ENCODE data around the gene ATP5F1A. TPM values are rescaled to one million over a fixed set of nuclear protein-coding genes. Genes with fewer than 3 reads are reported as not detected.
A peak's percentile ranks its signal among the peaks of the same experiment; 100 is the strongest.

The ATP5F1A gene
- total RNA-seq, 1 experiment from 2014 or later = 625 TPM

DNA sequence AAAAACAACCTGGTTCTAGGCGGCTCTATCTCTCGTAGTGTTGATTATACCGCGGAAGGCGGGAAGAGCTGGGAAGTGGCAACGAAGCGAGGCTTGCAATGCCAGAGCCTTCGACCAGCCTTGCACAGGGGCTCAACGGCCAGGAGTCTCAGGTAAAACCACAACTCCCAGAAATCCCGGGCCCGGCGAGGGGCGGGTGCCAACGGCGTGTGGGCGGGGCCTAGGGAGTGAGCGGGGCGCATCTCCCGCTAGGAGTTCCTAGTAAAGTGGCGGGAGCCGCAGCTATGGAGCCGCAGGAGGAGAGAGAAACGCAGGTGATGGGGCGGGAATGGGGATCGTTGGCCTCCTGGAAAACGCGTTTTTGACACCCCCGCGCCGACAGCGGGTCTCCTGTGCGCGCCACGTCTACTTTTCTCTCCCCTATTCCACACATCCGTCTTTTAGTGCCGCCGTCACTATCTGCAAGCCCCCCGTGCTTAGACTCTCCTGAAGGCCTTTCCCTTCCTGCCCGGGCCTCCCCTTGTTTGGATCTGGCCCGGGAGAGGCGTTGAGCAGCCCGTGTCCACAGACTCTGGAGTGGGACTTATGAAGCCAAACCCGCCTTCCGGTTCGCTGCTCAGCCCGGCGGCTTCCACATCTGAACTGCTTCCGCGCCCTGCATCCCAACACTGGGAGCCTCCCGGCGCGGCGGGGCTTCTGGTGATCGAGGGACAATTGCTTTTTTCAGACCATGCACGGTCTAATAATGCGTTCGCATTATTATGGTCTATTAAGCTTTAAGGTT, 6.2 kb upstream of the ATP5F1A start, which contains the start of gene HAUS1:
Gene HAUS1, plus strand, starts transcription at position 258 of the 784 bp plus-strand sequence. Its CDS starts 27 bp downstream, at position 285.
- peak within 1 kb of the TSS; percentile 59 for H3K4me2 ChIP-seq (ENCODE audit: insufficient read depth, insufficient read length, low read length)
- TF ChIP-seq, protein P1, sequence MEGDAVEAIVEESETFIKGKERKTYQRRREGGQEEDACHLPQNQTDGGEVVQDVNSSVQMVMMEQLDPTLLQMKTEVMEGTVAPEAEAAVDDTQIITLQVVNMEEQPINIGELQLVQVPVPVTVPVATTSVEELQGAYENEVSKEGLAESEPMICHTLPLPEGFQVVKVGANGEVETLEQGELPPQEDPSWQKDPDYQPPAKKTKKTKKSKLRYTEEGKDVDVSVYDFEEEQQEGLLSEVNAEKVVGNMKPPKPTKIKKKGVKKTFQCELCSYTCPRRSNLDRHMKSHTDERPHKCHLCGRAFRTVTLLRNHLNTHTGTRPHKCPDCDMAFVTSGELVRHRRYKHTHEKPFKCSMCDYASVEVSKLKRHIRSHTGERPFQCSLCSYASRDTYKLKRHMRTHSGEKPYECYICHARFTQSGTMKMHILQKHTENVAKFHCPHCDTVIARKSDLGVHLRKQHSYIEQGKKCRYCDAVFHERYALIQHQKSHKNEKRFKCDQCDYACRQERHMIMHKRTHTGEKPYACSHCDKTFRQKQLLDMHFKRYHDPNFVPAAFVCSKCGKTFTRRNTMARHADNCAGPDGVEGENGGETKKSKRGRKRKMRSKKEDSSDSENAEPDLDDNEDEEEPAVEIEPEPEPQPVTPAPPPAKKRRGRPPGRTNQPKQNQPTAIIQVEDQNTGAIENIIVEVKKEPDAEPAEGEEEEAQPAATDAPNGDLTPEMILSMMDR (conservative IDR thresholded peaks at IDR 0.05) = no peak
- H3K4me1 ChIP-seq (ENCODE audit: insufficient read depth, low read length) = no peaks in the 10 kb centered on the region; the same call in 1 of the 2 replicates
- no peak within 1 kb of the TSS for H3K27ac ChIP-seq (ENCODE audit: insufficient read length, low read depth, low read length)
- H2BK12ac ChIP-seq (ENCODE audit: insufficient read length, low read depth, low read length) = no peak within 1 kb of the TSS
- no peaks in the 10 kb centered on the region for H3K27me3 Mint-ChIP-seq (ENCODE audit: low read depth)
- no peak within 1 kb of the TSS for H3K23ac ChIP-seq (ENCODE audit: insufficient read length, low read depth, low read length)
- H3K9me3 ChIP-seq (ENCODE audit: control insufficient read depth, low read depth, low read length) = no peaks in the 10 kb centered on the region
- H3K23me2 ChIP-seq (ENCODE audit: insufficient read length, low read depth, low read length, poor library complexity, severe bottlenecking) = no peaks in the 10 kb centered on the region
- H3T11ph ChIP-seq (ENCODE audit: low read length) = no peak within 1 kb of the TSS
- H2BK5ac ChIP-seq (ENCODE audit: insufficient read length, low read length) = no peak within 1 kb of the TSS
- no peaks in the 10 kb centered on the region for H3K79me1 ChIP-seq (ENCODE audit: insufficient read depth, low read depth, low read length, poor library complexity, severe bottlenecking)
- peak within 1 kb of the TSS; percentile 96 to 97 for H3K4me3 Mint-ChIP-seq
- H3K14ac ChIP-seq (ENCODE audit: insufficient read depth, low read length) = peak within 1 kb of the TSS; percentile 94
- H2BK20ac ChIP-seq (ENCODE audit: low read depth, low read length, poor library complexity, severe bottlenecking) = no peak within 1 kb of the TSS
- H3K9me3 Mint-ChIP-seq = no peaks in the 10 kb centered on the region
- H3K4ac ChIP-seq (ENCODE audit: low read depth, low read length) = no peak within 1 kb of the TSS
- no peak within 1 kb of the TSS for H2BK15ac ChIP-seq (ENCODE audit: low read depth, low read length)
- no peak within 1 kb of the TSS for H4K8ac ChIP-seq (replicated peaks; ENCODE audit: insufficient read length, low read depth, low read length)
- no peak within 1 kb of the TSS for H4K91ac ChIP-seq (ENCODE audit: insufficient read length, low read depth, low read length)
- peaks cover 10 to 31% (median 31%) of the 10 kb centered on the region in 3 experiments; a peak in 6 of 7 replicates for H3K36me3 Mint-ChIP-seq (ENCODE audit: insufficient read depth in 1 of 3, low read depth in 3 of 3)
- no peak within 1 kb of the TSS for H4K5ac ChIP-seq (ENCODE audit: insufficient read length, low read depth, low read length)
- H2AK5ac ChIP-seq (ENCODE audit: insufficient read length, low read length) = no peak within 1 kb of the TSS
- peak; percentile 96 for DNase-seq
- H3K56ac ChIP-seq (ENCODE audit: insufficient read length, low read depth, low read length) = no peak within 1 kb of the TSS
- WGBS (ENCODE audit: extremely low coverage, insufficient read length, low lambda C conversion rate) = no CpG with 5 or more reads among the region's 57 CpGs
- no peaks in the 10 kb centered on the region for H3K79me2 ChIP-seq (ENCODE audit: insufficient read depth, low read length)
- H4K20me1 ChIP-seq (ENCODE audit: control insufficient read depth, insufficient read depth, insufficient read length) = no peaks in the 10 kb centered on the region
- H3K18ac ChIP-seq (ENCODE audit: insufficient read length, low read depth, low read length) = peak within 1 kb of the TSS; percentile 9
- H3K27ac Mint-ChIP-seq = peak within 1 kb of the TSS; percentile 84 to 98 (median 97)
- H3K27me3 ChIP-seq (ENCODE audit: insufficient read depth, low read length) = no peaks in the 10 kb centered on the region
- no peak within 1 kb of the TSS for H2BK120ac ChIP-seq (ENCODE audit: low read depth, low read length, poor library complexity, severe bottlenecking)
- H3K4me1 Mint-ChIP-seq = peaks cover 7 to 12% of the 10 kb centered on the region in 2 experiments
- no peak within 1 kb of the TSS for H2AFZ ChIP-seq (ENCODE audit: low read length)
- peak within 1 kb of the TSS; percentile 66 for H3K9ac ChIP-seq (ENCODE audit: extremely low read depth, insufficient read length, low read length)
